Endothelial cell of umbilical vein (primary cell): ENCODE measurements around the gene TLN1. TPM values are rescaled to one million over a fixed set of nuclear protein-coding genes. Genes with fewer than 3 reads are reported as not detected.

ENCODE experiments used
- BruUV-seq: library from RNA; stranded (reverse); fragments of 400-500 nt; replicated peaks from 2 replicates; lab custom pipeline; 2021; lab: Mats Ljungman, UMichigan
- CTCF ChIA-PET: fragments of 300-600, 350-600 bp; sonication (Branson Sonifier 250); formaldehyde crosslinking; loops from one replicate; lab custom pipeline; 2021; ENCODE audit warnings: antibody characterized with exemption, inconsistent platforms; lab: Charles Lee
- POLR2A ChIA-PET: fragments of 300-600, 350-600 bp; sonication (Branson Sonifier 250); formaldehyde crosslinking; loops from one replicate; lab custom pipeline; 2021; ENCODE audit warnings: antibody characterized with exemption, inconsistent platforms; lab: Charles Lee
- DNase-seq: peaks from one replicate; pipeline ENCODE4 v3.0.0-alpha.2; 2011; ENCODE audit warnings: low read depth, low spot score
- FAIRE-seq: peaks from 2 replicates; lab custom pipeline; 2011; peaks lifted over from hg19 to GRCh38; lab: Jason Lieb, UNC
- H2AFZ ChIP-seq: 2 replicates; pipeline ENCODE4 v1.6.0; 2012; ENCODE audit warnings: low read depth, low read length, control low read depth, inconsistent platforms
- H3K27ac ChIP-seq: 2 replicates; pipeline ENCODE4 v1.5.1; 2011; ENCODE audit warnings: low read depth, mild to moderate bottlenecking, control low read depth, low read length, moderate library complexity; ENCODE audit not compliant: insufficient read depth
- H3K27me3 ChIP-seq, 2 experiments: 2 replicates each; pipeline versions ENCODE4 v1.6.0 to v1.6.1; 2011; ENCODE audit warnings: low read length in 2 of 2, mixed read lengths in 1 of 2; ENCODE audit not compliant: control insufficient read depth in 2 of 2, insufficient read depth in 2 of 2
- H3K36me3 ChIP-seq, 2 experiments: 2 replicates in 1 of 2; 3 replicates in 1 of 2; pipeline ENCODE4 v1.5.1; 2011; ENCODE audit warnings: low read length in 2 of 2, mild to moderate bottlenecking in 1 of 2, moderate library complexity in 1 of 2; ENCODE audit not compliant: control insufficient read depth in 2 of 2, insufficient read depth in 2 of 2; ENCODE audit errors: extremely low read depth in 1 of 2
- H3K4me1 ChIP-seq: 3 replicates; pipeline ENCODE4 v1.5.1; 2011; ENCODE audit warnings: mild to moderate bottlenecking, low read length; ENCODE audit not compliant: control insufficient read depth, insufficient read depth; ENCODE audit errors: extremely low read depth
- H3K4me2 ChIP-seq: 2 replicates; pipeline ENCODE4 v1.6.1; 2011; ENCODE audit warnings: low read length, control low read depth, mixed read lengths; ENCODE audit not compliant: insufficient read depth
- H3K4me3 ChIP-seq, 3 experiments: fragments of 200-600 bp in 1 of 3; sonication (generic), shearing (Covaris generic) in 1 of 3; replicated peaks in 1 of 3; 2 replicates each; pipeline ENCODE4 v1.5.1; 2011 to 2016; ENCODE audit warnings: control low read depth in 3 of 3, low read length in 3 of 3, mild to moderate bottlenecking in 2 of 3, inconsistent platforms in 1 of 3, low read depth in 1 of 3, moderate library complexity in 1 of 3; ENCODE audit not compliant: insufficient read depth in 1 of 3
- H3K79me2 ChIP-seq: 2 replicates; pipeline ENCODE4 v1.6.0; 2012; ENCODE audit warnings: low read length, inconsistent platforms; ENCODE audit not compliant: control insufficient read depth, insufficient read depth
- H3K9ac ChIP-seq: replicated peaks from 2 replicates; pipeline ENCODE3; 2011; ENCODE audit warnings: low read length, control low read depth; ENCODE audit not compliant: insufficient read depth; ENCODE audit errors: extremely low read depth
- H3K9me1 ChIP-seq: replicated peaks from 3 replicates; pipeline ENCODE4 v1.6.0; 2011; ENCODE audit warnings: mild to moderate bottlenecking, low read length; ENCODE audit not compliant: control insufficient read depth, insufficient read depth; ENCODE audit errors: extremely low read depth
- H3K9me3 ChIP-seq: replicated peaks from 2 replicates; pipeline ENCODE4 v1.5.1; 2012; ENCODE audit warnings: low read length, inconsistent platforms; ENCODE audit not compliant: control insufficient read depth, insufficient read depth
- H4K20me1 ChIP-seq: replicated peaks from 2 replicates; pipeline ENCODE3; 2011; ENCODE audit warnings: mild to moderate bottlenecking, low read length; ENCODE audit not compliant: control insufficient read depth, insufficient read depth; ENCODE audit errors: extremely low read depth
- CTCF ChIP-seq, 2 donors: IDR thresholded peaks; 1 replicate in 1 of 2; 2 replicates in 1 of 2; pipeline ENCODE4 v1.5.1; 2011; ENCODE audit warnings: low read length in 2 of 2, mild to moderate bottlenecking in 2 of 2, moderate library complexity in 2 of 2, control low read depth in 1 of 2, inconsistent platforms in 1 of 2, low read depth in 1 of 2; ENCODE audit not compliant: insufficient read depth in 1 of 2; ENCODE audit errors: extremely low read depth in 1 of 2
- EZH2 ChIP-seq: IDR thresholded peaks from 2 replicates; pipeline ENCODE4 v1.6.1; 2012; ENCODE audit warnings: borderline replicate concordance, low read depth, mild to moderate bottlenecking, moderate library complexity, low read length, inconsistent platforms; ENCODE audit not compliant: severe bottlenecking
- FOS ChIP-seq: IDR thresholded peaks from 2 replicates; pipeline ENCODE4 v1.6.1; 2011; ENCODE audit warnings: mild to moderate bottlenecking, low read length, moderate library complexity, borderline replicate concordance; ENCODE audit not compliant: insufficient read depth
- GATA2 ChIP-seq: IDR thresholded peaks from 2 replicates; pipeline ENCODE4 v1.7.0; 2011; ENCODE audit warnings: low read depth, mild to moderate bottlenecking, moderate library complexity, mixed read lengths, low read length; ENCODE audit not compliant: insufficient read length, insufficient read depth
- JUN ChIP-seq: IDR thresholded peaks from 2 replicates; pipeline ENCODE4 v1.6.1; 2011; ENCODE audit warnings: borderline replicate concordance, low read depth; ENCODE audit not compliant: insufficient read length, insufficient read depth
- MAX ChIP-seq: IDR thresholded peaks from 2 replicates; pipeline ENCODE4 v1.6.1; 2011; ENCODE audit not compliant: insufficient read depth, insufficient read length
- MYC ChIP-seq: IDR thresholded peaks from one replicate; pipeline ENCODE4 v1.6.1; 2011; ENCODE audit warnings: mild to moderate bottlenecking, low read depth, low read length
- POLR2A ChIP-seq: IDR thresholded peaks from 2 replicates; pipeline ENCODE4 v1.6.1; 2012; ENCODE audit warnings: low read depth, mild to moderate bottlenecking, control low read depth, low read length
- POLR2AphosphoS5 ChIP-seq: IDR thresholded peaks from 2 replicates; pipeline ENCODE4 v1.6.1; 2012; ENCODE audit warnings: low read depth, mild to moderate bottlenecking, control low read depth, low read length, moderate library complexity; ENCODE audit not compliant: insufficient read depth
- dilution Hi-C: fragments of 300-500 bp; cut with MboI; formaldehyde crosslinking; loops from one replicate; pipeline ENCODE4 v1.15.0; 2019; ENCODE audit warnings: low sequenced_read_pairs; ENCODE audit not compliant: extremely low pct_ligation_motif_present
- intact Hi-C: fragments of 100-400 bp; cut with micrococcal nuclease; formaldehyde crosslinking; loops from one replicate; pipeline ENCODE4 v1.10.0; 2022
- polyA plus RNA-seq, 4 experiments: library from polyadenylated mRNA; depleted of rRNA in 3 of 4; stranded (reverse) in 3 of 4; unstranded in 1 of 4; fragments of >200 nt; gene quantifications; 2 replicates each; pipeline versions ENCODE4 v1.2.1 to v1.2.3, GENCODE V29; 2011 to 2012; ENCODE audit warnings: missing spikeins in 1 of 4
- total RNA-seq: library from RNA; stranded (reverse); gene quantifications from 2 replicates; pipeline ENCODE4 v1.2.3, GENCODE V29; 2021

The TLN1 gene
- total and polyA plus RNA-seq, 2 donors (not counting 3 experiments of a cell fraction or from before 2014, with no cell fraction given), result 120 to 450 TPM

- Histone ChIP-seq H3K27me3 (no peaks in the 10 kb centered on the region), H3K4me3 (no peak overlapping the region), H3K4me2 (no peak overlapping the region), H2AFZ (no peak overlapping the region), H4K20me1 (no peaks in the 10 kb centered on the region), H3K79me2 (peaks cover 8% of the 10 kb centered on the region), H3K4me1 (peaks cover 2% of the 10 kb centered on the region), H3K9me1 (no peaks in the 10 kb centered on the region), H3K9me3 (no peaks in the 10 kb centered on the region), H3K36me3 (peaks cover 8 to 26% of the 10 kb centered on the region in 2 experiments), H3K27ac (no peak overlapping the region), H3K9ac (no peak overlapping the region)
- no peak for FAIRE-seq
- ChIA-PET CTCF (no interaction called here), POLR2A (no interaction called here)
- TF ChIP-seq EZH2 (no peak), MYC (no peak)
- DNase-seq, result no peak
- intact Hi-C loops (no loop called here), dilution Hi-C loops (no loop called here)
- no TSS peak for BruUV-seq
These were observed 49.9 kb downstream of the TLN1 start for GRCh38 chr9:35682051-35682450.

GRCh38 chr9:35681341-35682002 is 50.5 kb downstream of the TLN1 start:
- FAIRE-seq (peak; percentile 61), DNase-seq (no peak)
- intact Hi-C loops, result no loop called here
- ChIA-PET CTCF (no interaction called here), POLR2A (no interaction called here)
- no peak overlapping the region for H2AFZ ChIP-seq
- no peak overlapping the region for H3K9ac ChIP-seq
- H3K4me3 ChIP-seq, result no peak overlapping the region
- H3K9me1 ChIP-seq, result no peaks in the 10 kb centered on the region
- dilution Hi-C loops, result no loop called here
- no peaks in the 10 kb centered on the region for H3K9me3 ChIP-seq
- peaks cover 8 to 26% of the 10 kb centered on the region in 2 experiments for H3K36me3 ChIP-seq
- no peaks in the 10 kb centered on the region for H3K27me3 ChIP-seq
- peaks cover 3% of the 10 kb centered on the region for H3K79me2 ChIP-seq
- TF ChIP-seq CTCF (IDR thresholded peaks at IDR 0.05; ENCODE audit: extremely low read depth in 1 of 2, insufficient read depth in 1 of 2, low read depth in 1 of 2, low read length in 2 of 2) (no peak), GATA2 (no peak), MYC (no peak), JUN (no peak), POLR2A (no peak), FOS (no peak), MAX (no peak), POLR2AphosphoS5 (no peak), EZH2 (no peak)
- no peaks in the 10 kb centered on the region for H3K4me1 ChIP-seq
- no TSS peak for BruUV-seq
- no peak overlapping the region for H3K4me2 ChIP-seq
- H4K20me1 ChIP-seq, result no peaks in the 10 kb centered on the region
- H3K27ac ChIP-seq, result no peak overlapping the region
